NCI-H2107 treated with DMSO at 0.1 percent for 48 hours (cell line): Measurements from ENCODE around the gene IFRD1.

Source experiments
- DNase-seq: peaks from one replicate; lab custom pipeline; 2025; ENCODE audit not compliant: unreplicated experiment; lab: John Stamatoyannopoulos, UW

Gene IFRD1

GRCh38 chr7:112484671-112485167 is 34.5 kb downstream of the IFRD1 start:
- no peak for DNase-seq

GRCh38 chr7:112485766-112486165 is 35.5 kb downstream of the IFRD1 start:
- DNase-seq: no peak

- DNase-seq: no peak
Observed at GRCh38 chr7:112487457-112488263, 37.4 kb downstream of the IFRD1 start.

- no peak for DNase-seq
Observed at GRCh38 chr7:112488264-112488552, 37.9 kb downstream of the IFRD1 start.

- no peak for DNase-seq
Observed at GRCh38 chr7:112492186-112492585, 41.9 kb downstream of the IFRD1 start.

- DNase-seq: no peak
Observed at GRCh38 chr7:112494656-112495055, 44.4 kb downstream of the IFRD1 start.

- DNase-seq: no peak
Observed at GRCh38 chr7:112495156-112495788, 45.0 kb downstream of the IFRD1 start.

- DNase-seq: peak; percentile 56
Observed at GRCh38 chr7:112495810-112496462, 45.7 kb downstream of the IFRD1 start.

GRCh38 chr7:112497481-112497880 is 47.2 kb downstream of the IFRD1 start:
- no peak for DNase-seq

GRCh38 chr7:112500619-112501018 is 50.4 kb downstream of the IFRD1 start:
- no peak for DNase-seq

- DNase-seq: no peak
Observed at GRCh38 chr7:112501801-112502503, 51.7 kb downstream of the IFRD1 start.

GRCh38 chr7:112502700-112503099 is 52.4 kb downstream of the IFRD1 start:
- DNase-seq: no peak

GRCh38 chr7:112503361-112503972 is 53.2 kb downstream of the IFRD1 start:
- DNase-seq: no peak

- DNase-seq: no peak
Observed at GRCh38 chr7:112504093-112504695, 53.9 kb downstream of the IFRD1 start.

GRCh38 chr7:112505495-112505894 is 55.2 kb downstream of the IFRD1 start:
- DNase-seq: no peak

- DNase-seq: no peak
Observed at GRCh38 chr7:112508404-112508803, 58.1 kb downstream of the IFRD1 start.

GRCh38 chr7:112509402-112509801 is 59.1 kb downstream of the IFRD1 start:
- DNase-seq: no peak

- DNase-seq: no peak
Observed at GRCh38 chr7:112510001-112510742, 59.9 kb downstream of the IFRD1 start.

GRCh38 chr7:112510743-112511110 is 60.5 kb downstream of the IFRD1 start:
- DNase-seq: no peak
